Measurements from ENCODE around the gene SLC4A1. TPM values are rescaled to one million over a fixed set of nuclear protein-coding genes. Genes with fewer than 3 reads are reported as not detected.

SLC4A1 gene
- total and polyA plus RNA-seq, 2 donors (not counting 3 experiments of a cell fraction or from before 2014, with no cell fraction given): not detected

GRCh38 chr17:44233582-44233981 lies 34.4 kb downstream of the SLC4A1 start:
- DNase-seq (ENCODE audit: low read depth, low spot score) (no peak), FAIRE-seq (no peak)
- Histone ChIP-seq H3K27me3 (ENCODE audit: control insufficient read depth in 2 of 2, insufficient read depth in 2 of 2, low read length in 2 of 2) (peaks cover 0 to 2% of the 10 kb centered on the region in 2 experiments), H3K9ac (replicated peaks; ENCODE audit: extremely low read depth, insufficient read depth, low read length) (no peak overlapping the region), H3K9me1 (replicated peaks; ENCODE audit: control insufficient read depth, extremely low read depth, insufficient read depth, low read length) (no peaks in the 10 kb centered on the region), H4K20me1 (replicated peaks; ENCODE audit: control insufficient read depth, extremely low read depth, insufficient read depth, low read length) (no peaks in the 10 kb centered on the region), H3K4me2 (ENCODE audit: insufficient read depth, low read length) (no peak overlapping the region), H3K4me1 (ENCODE audit: control insufficient read depth, extremely low read depth, insufficient read depth, low read length) (peaks cover 8% of the 10 kb centered on the region), H3K9me3 (replicated peaks; ENCODE audit: control insufficient read depth, insufficient read depth, low read length) (no peaks in the 10 kb centered on the region), H2AFZ (ENCODE audit: low read depth, low read length) (no peak overlapping the region), H3K79me2 (ENCODE audit: control insufficient read depth, insufficient read depth, low read length) (no peaks in the 10 kb centered on the region), H3K4me3 (replicated peaks in 1 of 3; ENCODE audit: insufficient read depth in 1 of 3, low read depth in 1 of 3, low read length in 3 of 3) (no peak overlapping the region), H3K36me3 (ENCODE audit: control insufficient read depth in 2 of 2, extremely low read depth in 1 of 2, insufficient read depth in 2 of 2, low read length in 2 of 2) (no peaks in the 10 kb centered on the region), H3K27ac (ENCODE audit: insufficient read depth, low read depth, low read length) (no peak overlapping the region)
- ChIA-PET POLR2A (no interaction called here), CTCF (interaction anchor here (0.6 to 0.7 kb wide), 2 partner anchors 18 to 38 kb away, joined by 3 read pairs; no protein-coding TSS in a partner anchor)
- dilution Hi-C loops (cut with MboI; ENCODE audit: extremely low pct_ligation_motif_present, low sequenced_read_pairs) (no loop called here), intact Hi-C loops (cut with micrococcal nuclease) (no loop called here)
- no peak for TF ChIP-seq POLR2A (IDR thresholded peaks at IDR 0.05; ENCODE audit: low read depth, low read length)
- TF ChIP-seq EZH2 (IDR thresholded peaks at IDR 0.05; ENCODE audit: borderline replicate concordance, low read depth, low read length, severe bottlenecking): no peak
- TF ChIP-seq MYC (IDR thresholded peaks at IDR 0.05; ENCODE audit: low read depth, low read length): no peak
- TF ChIP-seq GATA2 (IDR thresholded peaks at IDR 0.05; ENCODE audit: insufficient read depth, insufficient read length, low read depth, low read length): no peak
- no peak for TF ChIP-seq CTCF (IDR thresholded peaks at IDR 0.05; ENCODE audit: extremely low read depth in 1 of 2, insufficient read depth in 1 of 2, low read depth in 1 of 2, low read length in 2 of 2)
- no peak for TF ChIP-seq FOS (IDR thresholded peaks at IDR 0.05; ENCODE audit: borderline replicate concordance, insufficient read depth, low read length)
- no peak for TF ChIP-seq JUN (IDR thresholded peaks at IDR 0.05; ENCODE audit: borderline replicate concordance, insufficient read depth, insufficient read length, low read depth)
- TF ChIP-seq MAX (IDR thresholded peaks at IDR 0.05; ENCODE audit: insufficient read depth, insufficient read length): no peak
- TF ChIP-seq POLR2AphosphoS5 (IDR thresholded peaks at IDR 0.05; ENCODE audit: insufficient read depth, low read depth, low read length): no peak
- BruUV-seq (replicated peaks): no TSS peak

Data from endothelial cell of umbilical vein (primary cell).